ENCODE measurements around the gene TPCN1.

Gene TPCN1

DNA sequence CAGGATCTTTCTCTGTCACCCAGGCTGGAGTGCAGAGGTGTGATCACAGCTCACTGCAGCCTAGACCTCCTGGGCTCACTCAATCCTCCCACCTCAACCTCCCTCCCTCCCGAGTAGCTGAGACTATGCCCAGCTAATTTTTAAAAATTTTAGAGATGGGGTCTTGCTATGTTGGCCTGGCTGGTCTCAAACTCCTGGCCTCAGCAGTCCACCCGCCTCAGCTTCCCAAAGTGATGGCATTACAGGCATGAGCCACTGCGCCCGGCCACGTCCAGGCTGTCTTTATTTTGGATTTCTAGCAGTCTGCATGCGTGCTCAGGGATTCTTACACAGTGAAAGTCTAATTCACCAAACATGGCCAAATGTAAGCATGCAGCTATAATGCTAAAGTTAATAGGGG lies 95.9 kb downstream of the TPCN1 start:
- no peak for DNase-seq

DNA sequence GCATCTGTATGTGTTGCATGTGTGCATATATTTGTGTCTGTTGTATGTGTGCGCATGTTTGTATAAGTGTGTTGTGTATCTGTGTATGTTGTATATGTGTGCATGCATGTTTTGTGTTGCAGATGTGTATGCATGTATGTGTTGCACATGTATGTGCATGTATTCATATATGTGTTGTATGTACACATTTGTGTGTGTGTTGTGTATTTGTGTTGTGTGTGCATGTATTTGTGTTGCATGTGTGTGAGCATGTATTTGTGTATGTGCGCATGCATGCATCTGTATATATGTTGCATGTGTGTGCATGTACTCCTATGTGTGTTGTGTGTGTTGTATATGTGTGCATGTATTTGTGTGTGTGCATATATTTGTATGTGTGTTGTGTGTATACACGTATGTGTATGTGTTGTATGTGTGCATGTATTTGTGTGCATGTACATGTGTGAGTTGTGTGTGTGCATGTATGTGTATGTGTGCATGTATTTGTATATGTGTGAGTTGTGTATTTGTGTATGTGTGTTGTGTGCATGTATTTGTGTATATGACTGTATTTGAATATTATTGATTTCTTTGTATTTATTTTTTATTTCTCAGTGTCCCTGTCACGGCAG lies 96.9 kb downstream of the TPCN1 start:
- DNase-seq: no peak

DNA sequence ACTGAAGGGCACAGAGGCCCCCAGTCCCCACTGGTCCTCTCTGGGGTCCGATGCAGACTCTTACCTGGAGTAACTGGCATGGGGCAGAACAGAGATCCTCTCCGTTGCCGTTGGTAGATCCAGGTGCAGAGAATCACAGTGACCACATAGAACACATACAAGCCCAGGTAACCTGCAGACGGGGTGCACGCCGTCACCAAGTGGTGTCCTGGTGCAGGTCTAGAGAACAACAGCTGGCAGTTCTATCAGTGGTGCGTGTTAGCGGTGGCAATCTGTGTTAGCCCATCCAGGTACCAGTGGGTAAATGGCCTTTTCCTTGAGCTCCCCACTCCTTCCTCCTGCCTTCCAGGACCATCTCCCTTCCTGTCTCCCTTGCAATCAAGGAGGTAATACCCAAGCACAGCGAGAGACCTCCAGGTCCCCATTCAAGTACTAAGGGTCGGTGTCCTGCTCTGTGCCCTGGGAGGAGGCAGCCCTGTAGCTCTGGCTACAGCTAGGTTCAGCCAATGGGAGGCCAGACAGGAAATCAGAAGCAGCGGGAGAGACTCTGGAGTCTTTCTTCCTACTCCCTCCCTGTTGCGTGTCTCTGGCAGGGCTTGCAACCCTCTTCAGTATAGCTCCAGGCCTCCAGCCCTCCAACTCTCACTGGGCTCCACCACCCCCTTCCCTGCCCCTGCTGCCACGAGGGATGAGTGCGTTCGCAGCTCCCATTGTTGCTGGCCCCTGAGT lies 97.8 kb downstream of the TPCN1 start:
- DNase-seq: no peak

DNA sequence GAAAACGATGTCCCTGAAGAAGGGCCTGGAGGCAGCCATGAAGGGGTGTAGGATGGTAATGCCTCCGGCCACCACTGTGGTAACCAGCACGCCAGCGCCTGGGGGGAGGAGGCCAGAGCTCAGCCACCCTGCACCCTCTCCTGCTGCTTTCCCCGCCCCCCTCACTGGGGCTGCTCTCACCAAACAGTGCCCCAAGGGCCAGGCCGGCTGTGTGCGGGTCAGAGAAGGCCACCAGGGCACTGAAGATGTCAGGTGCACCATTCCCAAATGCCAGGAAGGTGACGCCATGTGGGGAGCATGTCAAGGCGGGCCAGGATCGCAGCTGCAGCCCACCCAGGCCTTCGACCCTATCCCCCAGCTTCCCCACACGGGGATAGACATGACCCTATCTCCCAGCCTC lies 99.1 kb downstream of the TPCN1 start:
- no peak for DNase-seq

DNA sequence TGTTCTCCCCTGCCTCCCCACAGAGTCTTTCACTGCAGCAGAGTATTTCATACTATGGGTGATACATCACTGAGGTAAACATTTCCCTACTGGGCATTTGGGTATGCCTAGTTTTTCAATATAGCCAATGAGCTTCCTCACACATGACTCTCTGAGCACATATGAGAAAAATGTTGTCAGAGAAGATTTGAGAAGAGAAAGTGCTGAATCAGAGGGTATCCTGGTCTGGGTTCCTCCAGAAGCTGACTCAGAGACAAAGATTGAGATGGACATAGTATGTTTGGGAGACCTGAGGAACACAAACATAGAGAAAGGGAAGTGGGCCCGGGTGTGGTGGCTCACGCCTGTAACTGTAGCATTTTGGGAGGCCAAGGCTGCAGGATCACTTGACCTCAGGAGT lies 101.1 kb downstream of the TPCN1 start:
- DNase-seq: no peak

DNA sequence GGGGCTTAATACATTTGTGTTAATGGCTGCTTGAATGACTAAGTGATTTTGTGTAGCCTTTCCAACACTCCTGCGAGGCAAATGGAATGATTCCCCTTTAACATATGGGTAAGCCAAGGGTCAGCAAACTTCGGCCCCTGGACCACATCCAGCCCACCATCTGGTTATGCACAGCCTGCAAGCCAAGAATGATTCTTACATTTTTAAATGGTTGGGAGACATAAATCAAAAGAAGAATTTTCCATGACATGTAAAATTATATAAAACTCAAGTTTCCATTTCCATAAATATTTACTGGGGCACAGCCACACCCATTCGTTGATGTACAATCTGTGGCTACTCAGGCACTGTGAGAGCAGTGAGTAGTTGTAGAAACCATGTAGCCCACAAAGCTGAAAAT lies 104.7 kb downstream of the TPCN1 start:
- DNase-seq: no peak

DNA sequence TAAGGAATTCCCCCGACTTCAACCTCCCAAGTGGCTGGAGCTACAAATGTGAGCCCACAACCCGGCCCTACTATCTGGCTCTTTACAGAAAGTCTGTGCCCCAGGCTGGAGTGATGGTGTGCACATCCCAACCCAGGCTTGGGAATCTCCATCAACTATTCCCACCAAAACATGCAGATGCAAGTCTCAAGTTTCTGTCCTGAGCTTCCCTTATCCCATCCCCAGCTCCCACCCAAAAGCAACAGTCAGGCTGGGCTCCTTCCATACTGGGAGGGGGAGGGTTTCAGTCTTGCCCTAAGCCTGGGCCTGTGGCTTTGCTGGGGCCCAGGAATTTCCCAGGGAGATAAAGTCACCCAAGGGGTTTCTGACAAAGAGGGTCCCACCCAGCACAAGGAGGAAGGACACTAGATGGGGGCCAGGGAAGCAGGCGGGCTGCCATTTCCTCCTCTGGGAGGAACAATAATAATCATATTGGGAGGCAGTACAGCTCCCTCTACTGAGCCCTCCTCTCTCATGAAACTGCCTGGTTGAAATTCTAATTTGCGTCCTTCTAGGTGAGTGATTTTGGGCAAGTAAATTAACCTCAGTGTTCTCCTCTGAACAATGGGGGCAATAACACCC lies 105.6 kb downstream of the TPCN1 start:
- DNase-seq: no peak

DNA sequence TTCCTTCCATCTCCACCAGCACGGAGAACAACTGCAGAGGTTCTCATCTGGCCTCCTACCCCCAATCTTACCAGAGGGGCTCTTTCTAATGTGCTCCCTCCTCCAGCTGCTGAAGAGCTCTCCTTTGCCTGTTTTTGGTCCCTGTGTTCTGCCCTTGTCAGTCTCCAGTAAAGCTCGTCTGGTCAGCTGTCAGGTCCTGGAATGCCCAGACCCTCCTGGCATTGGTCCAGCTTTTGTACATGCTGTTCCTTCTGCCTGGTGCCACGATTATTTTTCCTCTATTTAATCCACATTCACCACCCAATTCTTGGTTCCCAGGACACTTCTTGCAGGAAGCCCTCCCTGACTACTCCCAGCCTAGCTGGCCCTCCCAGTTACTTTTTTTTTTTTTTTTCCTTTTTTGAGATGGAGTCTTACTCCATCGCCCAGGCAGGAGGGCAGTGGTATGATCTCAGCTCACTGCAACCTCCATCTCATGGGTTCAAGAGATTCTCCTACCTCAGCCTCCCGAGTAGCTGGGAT lies 107.2 kb downstream of the TPCN1 start:
- no peak for DNase-seq

DNA sequence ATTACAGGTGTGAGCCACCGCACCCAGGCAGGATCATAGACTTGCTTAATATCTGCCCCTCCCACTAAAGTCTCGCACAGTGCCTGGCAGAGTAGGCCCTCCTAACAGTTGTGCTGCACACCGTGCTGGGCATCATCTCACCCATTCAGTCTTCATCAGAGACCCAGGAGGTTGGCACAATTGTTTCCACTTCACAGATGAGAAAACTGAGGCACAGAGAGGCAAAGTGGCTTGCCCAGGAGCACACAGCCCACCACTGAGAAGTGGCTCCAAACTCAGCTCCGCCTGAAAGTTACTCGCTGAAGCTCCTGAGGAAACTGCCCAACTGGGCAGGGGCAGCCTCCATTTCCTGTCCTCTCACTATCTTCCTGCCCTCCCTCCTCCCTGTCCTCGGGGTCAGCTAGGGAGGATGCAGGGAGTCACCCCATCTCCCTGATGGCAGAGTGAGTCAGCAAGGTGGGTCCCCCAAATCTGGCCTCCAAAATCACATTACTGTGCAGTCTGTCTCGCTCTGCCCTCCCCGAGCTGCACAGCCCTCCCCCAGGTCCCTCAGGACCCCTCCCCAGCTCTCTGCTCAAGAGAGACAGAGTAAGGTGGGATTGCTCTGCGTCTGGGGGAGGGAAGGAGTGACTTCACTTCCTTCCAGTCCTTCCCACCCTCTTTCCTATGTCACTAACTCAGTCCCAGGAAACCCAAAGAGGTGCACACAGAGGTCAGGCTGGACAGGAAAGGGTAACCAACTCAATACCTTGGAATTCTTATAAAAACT lies 107.9 kb downstream of the TPCN1 start:
- no peak for DNase-seq

DNA sequence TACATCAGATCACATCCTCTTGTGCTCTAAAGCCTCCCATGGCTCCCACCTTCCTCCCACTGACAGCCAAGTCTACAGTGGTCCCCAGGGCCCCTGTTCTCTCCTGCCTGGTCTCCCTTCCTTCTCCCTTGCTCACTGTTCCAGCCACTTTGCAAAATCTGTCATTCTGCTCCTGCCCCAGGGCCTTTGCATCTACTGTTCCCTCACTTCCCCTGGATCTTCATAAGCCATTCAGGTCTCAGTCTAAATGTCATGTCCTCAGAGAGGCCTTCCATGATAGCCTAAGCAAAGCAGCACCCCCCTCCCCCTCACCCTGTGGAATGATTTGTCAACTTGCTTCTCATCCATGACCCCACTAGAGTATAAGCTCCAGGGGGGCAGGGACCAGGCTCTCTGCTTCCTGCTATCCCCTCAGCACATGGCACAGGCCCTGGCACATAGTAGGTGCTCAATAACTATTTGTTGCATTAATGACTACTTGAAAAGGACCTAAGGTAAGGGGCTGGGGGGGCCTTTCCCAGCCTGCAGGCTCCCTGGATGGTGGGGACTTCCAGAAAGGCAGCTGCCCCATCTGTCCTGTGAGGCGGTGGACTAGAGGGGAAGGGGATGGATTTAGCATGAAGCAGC lies 108.6 kb downstream of the TPCN1 start:
- DNase-seq: no peak

DNA sequence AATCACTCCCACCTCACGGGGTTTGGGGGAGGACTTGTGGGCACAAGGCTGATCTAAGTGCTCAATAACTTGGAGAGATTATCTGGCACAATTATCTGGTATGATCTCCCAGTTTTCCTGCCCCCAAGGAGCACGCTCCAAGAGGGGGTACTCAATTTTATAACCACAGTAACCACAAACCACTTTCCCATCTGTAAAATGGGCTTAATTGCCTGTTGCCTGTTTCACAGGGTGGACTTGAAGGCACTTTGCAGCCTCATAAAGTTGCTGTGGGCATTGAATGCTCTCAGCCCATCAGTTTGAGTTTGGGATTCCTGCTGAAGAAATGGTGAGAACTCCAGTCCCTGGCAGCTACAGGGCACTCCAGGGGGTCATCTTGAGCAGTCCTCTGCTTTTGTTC lies 109.2 kb downstream of the TPCN1 start:
- no peak for DNase-seq

DNA sequence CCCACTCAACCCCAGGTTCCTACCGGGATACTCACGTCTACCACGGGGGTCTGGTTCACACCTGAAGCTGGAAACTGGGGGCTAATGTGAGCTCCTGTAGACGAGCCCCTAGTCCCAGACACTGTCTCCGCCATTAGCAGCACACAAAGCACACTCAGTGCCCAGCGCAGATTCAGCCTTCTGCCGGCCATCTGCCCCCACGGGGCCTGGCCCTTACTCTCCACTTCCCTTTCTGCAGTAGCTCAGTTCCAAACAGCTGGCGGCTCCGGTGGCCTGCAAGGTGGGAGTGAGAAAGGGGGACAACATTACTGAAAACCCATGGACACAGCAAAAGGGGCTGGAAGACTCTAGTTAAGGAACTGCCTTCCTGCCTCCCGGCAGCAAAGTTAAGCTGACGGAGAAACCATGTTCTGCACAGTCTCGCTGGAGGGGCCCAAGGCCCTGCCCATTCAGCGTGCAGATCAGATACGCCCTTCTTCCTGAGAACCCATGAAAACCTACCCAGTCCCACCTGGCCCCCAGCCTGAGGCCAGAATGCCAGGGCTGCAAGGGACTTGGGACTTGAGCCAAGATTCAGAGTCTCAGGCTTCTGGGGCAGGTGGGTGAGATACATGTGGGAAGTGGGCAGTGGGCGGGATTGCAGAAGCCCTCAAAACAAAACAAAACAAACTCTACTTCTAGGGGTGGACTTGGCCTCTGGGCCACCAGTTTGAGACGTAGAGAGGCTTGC lies 111.6 kb downstream of the TPCN1 start:
- no peak for DNase-seq

DNA sequence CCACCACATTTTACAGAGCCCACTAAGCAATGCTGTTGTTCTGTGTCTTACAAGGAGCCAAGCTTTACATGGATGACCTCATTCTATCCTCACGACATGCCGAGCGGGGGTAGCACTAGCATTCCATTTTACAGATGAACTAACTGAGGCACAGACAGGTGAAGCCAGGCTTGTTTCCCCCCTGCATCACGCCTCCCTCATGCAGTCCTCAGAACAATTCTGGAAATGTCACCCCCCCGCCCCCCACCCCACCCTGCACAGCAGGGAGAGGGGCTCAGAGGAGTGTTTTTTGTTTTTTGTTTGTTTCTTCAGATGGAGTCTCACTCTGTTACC lies 112.1 kb downstream of the TPCN1 start:
- peak; percentile 14 for DNase-seq

DNA sequence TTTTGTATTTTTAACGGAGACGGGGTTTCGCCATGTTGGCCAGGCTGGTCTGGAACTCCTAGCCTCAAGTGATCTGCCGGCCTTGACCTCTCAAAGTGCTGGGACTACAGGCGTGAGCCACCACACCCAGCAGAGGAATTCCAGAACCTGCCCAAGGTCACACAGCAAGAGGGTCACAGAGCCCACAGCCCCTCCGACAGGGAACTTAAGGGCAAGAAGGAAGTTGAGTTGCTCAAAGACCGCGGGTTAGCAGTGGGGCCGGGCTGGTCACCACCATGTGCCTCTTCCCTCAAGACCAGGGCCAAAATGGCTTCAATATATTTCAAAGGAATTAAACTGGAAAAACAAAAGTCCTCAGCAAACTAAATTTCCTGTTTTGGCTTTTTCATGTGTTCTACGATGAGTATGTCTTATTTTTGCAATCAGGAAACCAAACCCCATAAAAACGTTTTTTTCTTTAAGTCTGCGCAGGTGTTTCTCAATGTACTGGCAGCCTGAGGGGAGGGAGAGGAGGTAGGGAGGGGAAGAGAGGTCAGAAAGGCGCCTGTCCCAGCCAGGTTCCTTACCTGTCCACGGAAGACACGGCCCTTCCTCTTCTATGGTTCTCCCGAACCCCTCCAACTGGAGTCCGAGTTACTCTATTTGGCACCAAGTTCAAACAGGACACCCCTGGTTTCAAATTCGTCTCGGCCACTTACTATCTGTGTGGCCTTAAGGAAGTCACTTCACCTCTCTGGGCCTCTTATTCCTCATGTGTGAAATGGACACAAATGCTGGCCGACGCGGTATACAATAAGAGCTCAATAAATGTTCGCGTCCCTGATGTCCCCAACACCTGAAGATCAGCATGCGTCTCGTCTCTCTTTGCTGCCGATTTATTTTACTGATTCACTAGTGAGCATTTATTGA lies 112.9 kb downstream of the TPCN1 start:
- peak; percentile 44 for DNase-seq

DNA sequence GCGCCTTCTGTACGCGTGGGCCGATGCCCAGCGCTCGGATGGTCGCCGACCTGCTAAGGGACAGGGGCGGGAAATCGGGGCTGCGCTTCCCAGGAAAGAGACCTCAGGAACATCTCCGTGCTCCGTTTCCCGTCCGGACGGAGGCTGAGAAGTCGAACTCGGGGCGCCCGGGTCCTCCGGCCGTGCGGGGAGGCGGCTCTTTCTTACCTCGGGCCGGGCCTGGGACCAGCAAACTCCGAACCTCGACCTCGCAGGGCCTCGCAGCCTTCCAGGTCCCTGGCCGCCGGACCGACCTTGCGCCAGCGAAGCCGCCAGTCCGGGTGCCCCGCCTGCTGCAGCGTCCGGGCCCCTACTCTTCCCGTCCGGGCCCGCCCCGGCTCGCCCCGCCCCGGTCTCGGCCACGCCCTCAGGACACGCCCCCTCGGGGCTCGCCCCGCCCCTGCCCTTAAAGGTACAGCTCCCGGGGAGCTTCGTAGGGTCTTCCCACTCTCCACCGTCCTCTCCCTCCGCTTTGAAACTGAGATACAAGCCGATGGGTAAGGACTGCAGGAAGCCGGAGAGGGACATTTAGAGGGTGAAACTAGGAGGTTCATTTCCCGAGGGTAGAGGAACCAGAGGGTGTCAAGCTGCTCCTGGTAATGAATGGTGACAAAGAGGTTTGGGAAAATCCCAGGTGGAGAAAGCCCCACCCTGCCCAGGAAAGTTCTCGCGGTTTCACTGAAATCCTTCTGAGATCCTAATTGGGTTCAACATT lies 113.7 kb downstream of the TPCN1 start, which contains the start of gene SLC8B1:
Gene SLC8B1 (minus strand): TSS at position 324 of the 754 bp plus-strand sequence. CDS start 2,231 bp downstream, outside the sequence.
- DNase-seq: peak; percentile 92

DNA sequence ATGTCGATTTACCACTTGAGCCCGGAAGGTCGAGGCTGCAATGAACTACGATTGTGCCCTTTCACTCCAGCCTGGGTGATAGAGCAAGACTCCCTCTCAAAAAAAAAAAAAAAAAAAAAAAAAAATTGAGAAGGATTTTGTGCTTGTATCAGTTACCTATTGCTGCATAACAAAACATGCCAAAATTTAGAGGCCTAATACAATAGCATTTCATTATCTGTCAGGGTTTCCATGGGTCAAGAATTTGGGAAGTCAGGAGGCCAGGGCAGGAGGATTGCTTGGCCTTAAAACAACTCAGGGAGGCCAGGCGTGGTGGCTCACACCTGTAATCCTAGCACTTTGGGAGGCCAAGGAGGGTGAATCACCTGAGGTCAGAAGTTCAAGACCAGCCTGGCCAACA lies 118.3 kb downstream of the TPCN1 start:
- no peak for DNase-seq

DNA sequence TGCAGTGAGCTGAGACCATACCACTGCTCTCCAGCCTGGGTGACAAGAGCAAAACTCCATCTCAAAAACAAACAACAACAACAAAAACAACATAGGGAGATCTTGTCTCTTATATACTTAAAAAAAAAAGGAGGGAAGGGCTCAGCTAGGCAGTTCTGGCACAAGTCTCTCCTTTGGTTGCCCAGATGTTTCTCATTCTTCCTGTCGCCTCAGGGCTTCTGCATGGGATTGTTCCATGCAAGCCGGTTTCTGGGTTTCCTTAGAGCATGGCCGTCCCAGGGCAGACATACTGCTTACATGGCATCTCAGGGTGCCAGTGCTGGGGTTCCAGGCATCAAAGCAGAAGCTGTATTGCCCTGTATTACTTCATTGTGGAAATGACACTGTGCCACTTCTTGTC lies 118.8 kb downstream of the TPCN1 start:
- DNase-seq: no peak

DNA sequence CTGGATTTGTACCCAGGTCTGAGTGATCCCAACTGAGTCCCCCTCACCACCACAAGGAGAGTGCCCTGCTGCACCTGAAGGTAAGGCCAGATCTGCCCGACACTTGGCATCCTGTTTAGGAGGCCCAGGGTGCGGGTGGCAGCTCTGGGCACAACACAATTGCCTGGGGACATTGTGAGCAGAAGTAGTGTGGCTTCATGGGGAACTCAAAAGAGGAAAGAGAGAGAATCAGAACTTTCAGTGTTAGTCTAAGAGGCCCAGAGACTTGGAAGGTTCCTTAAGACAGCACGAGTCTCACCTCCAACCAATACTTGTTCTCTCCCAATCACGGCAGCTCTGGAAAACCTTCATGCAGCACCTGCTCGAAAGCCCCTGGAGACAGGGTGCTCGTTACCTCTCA lies 120.3 kb downstream of the TPCN1 start:
- DNase-seq: no peak

DNA sequence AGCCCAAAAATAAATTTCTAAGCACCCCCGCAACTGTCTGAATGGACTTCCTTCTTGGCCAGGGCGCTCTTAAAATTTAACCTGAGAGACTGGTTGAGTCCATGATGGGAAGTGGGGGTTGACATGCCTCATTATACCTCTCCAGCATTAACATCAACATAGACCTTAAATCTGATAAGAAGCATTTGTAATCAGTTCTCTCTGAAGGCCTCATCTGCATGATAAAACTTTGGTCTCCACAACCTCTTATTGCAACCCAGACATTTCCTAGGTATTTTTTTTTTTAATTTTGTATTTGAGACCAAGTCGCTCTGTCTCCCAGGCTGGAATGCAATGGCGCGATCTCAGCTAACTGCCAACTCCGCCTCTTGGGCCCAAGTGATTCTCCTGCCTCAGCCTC lies 124.1 kb downstream of the TPCN1 start:
- DNase-seq: no peak

DNA sequence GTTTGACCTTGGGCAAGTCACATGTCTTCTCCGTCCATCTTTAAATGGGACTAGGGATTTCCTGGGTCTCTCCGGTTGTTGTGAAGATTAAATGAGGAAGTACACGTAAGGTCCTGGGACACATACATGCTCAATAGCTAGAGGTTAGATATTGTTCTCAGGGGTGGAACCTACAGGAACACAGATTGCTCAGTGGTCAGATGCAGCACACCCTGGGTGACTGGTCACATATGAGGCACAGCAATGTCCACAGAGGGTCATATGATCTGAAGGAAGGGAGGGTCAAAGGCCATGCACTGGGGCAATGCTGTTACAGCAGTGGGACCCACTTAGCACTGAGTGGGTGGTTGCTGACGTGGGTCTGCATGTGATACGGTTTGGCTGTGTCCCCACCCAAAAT lies 125.1 kb downstream of the TPCN1 start:
- no peak for DNase-seq

Data from eye (tissue), 1 donor.